HG02981 (cell line): ENCODE data around the gene LAMB2.

ENCODE experiments used
- ATAC-seq: cut with Tn5 transposase; IDR thresholded peaks from one replicate; pipeline ENCODE4 v1.9.1; 2021; ENCODE audit warnings: mild to moderate bottlenecking, moderate library complexity; ENCODE audit not compliant: unreplicated experiment

Gene LAMB2

GRCh38 chr3:49076646-49077045 is 56.2 kb downstream of the LAMB2 start:
- ATAC-seq, result no peak

DNA sequence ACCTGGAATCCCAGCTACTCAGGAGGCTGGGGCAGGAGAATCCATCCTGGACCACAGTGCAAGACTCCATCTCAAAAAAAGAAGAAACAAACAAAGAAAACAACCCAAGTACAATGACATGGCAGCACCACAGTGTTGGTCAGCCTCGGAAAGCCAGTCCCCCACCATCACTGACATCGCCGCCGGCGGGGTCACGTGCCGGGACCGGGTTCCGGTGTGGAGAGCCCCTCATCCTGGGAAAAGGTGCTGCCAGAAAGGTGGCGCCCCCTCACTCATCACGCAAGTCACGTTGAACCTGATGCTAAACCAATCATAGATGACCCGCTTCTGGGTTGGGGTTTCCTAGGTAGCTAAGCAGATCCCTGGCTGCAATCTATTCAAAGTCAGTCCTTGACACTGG is 56.7 kb downstream of the LAMB2 start:
- ATAC-seq, result no peak
